CD4-positive, CD25-positive, alpha-beta regulatory T cell (primary cell): Measurements from ENCODE around the gene MAML2. TPM values are rescaled to one million over a fixed set of nuclear protein-coding genes. Genes with fewer than 3 reads are reported as not detected.

Experiments
- ATAC-seq, 2 donors: fragments of 150-1000 bp; cut with Tn5 transposase; one replicate each; pipeline ENCODE4 v1.10.0; 2021; ENCODE audit warnings: low read depth in 2 of 2, moderate number of reproducible peaks in 2 of 2, moderate library complexity in 1 of 2
- DNase-seq, 3 donors: peaks; one replicate each; pipeline versions ENCODE4 v3.0.0 to v3.0.0-alpha.2; 2012 to 2022; ENCODE audit warnings: mixed read lengths in 1 of 3
- H3K27ac ChIP-seq: one replicate; pipeline ENCODE4 v1.7.0; 2013; ENCODE audit warnings: mild to moderate bottlenecking, low read length; ENCODE audit not compliant: insufficient read depth, poor library complexity, severe bottlenecking
- H3K27me3 ChIP-seq: one replicate; pipeline ENCODE4 v1.7.0; 2013; ENCODE audit warnings: low read length; ENCODE audit not compliant: control insufficient read depth, insufficient read depth
- H3K36me3 ChIP-seq: one replicate; pipeline ENCODE4 v1.7.0; 2013; ENCODE audit warnings: mild to moderate bottlenecking, low read length, moderate library complexity; ENCODE audit not compliant: control insufficient read depth, insufficient read depth
- H3K4me1 ChIP-seq: 2 replicates; pipeline ENCODE4 v1.7.0; 2013; ENCODE audit warnings: mild to moderate bottlenecking, low read length; ENCODE audit not compliant: insufficient read depth, control insufficient read depth, poor library complexity, severe bottlenecking
- H3K4me3 ChIP-seq: one replicate; pipeline ENCODE4 v1.7.0; 2013; ENCODE audit warnings: low read depth, mild to moderate bottlenecking, low read length, moderate library complexity
- H3K9me3 ChIP-seq, 2 experiments: 1 replicate in 1 of 2; 2 replicates in 1 of 2; pipeline ENCODE4 v1.7.0; 2013; ENCODE audit warnings: low read length in 2 of 2, mild to moderate bottlenecking in 1 of 2, moderate library complexity in 1 of 2; ENCODE audit not compliant: control insufficient read depth in 2 of 2
- H3K27ac Mint-ChIP-seq, 3 donors: one replicate each; pipeline ENCODE4 v1.8.0; 2020 to 2022; ENCODE audit warnings: mild to moderate bottlenecking in 3 of 3, mixed read lengths in 3 of 3, moderate library complexity in 2 of 3
- H3K27me3 Mint-ChIP-seq: one replicate; pipeline ENCODE4 v1.8.0; 2022; ENCODE audit warnings: mild to moderate bottlenecking, mixed read lengths
- H3K36me3 Mint-ChIP-seq: one replicate; pipeline ENCODE4 v1.8.0; 2020; ENCODE audit warnings: mixed read lengths
- H3K4me1 Mint-ChIP-seq, 4 donors: one replicate each; pipeline ENCODE4 v1.8.0; 2020 to 2022; ENCODE audit warnings: mixed read lengths in 4 of 4, mild to moderate bottlenecking in 1 of 4
- H3K4me3 Mint-ChIP-seq, 4 donors: one replicate each; pipeline ENCODE4 v1.8.0; 2020 to 2022; ENCODE audit warnings: mild to moderate bottlenecking in 4 of 4, mixed read lengths in 4 of 4, moderate library complexity in 3 of 4
- H3K9me3 Mint-ChIP-seq, 7 donors: one replicate each; pipeline ENCODE4 v1.8.0; 2020 to 2022; ENCODE audit warnings: mixed read lengths in 7 of 7, mild to moderate bottlenecking in 3 of 7, moderate library complexity in 2 of 7
- polyA plus RNA-seq, 4 donors: library from polyadenylated mRNA; unstranded; fragments of 300-500 nt; fragmentation: Illumina TruSeq; gene quantifications; one replicate each; pipeline ENCODE4 v1.2.3, GENCODE V29; 2021
- total RNA-seq: library from RNA; stranded (reverse); gene quantifications from one replicate; pipeline ENCODE4 v1.2.3, GENCODE V29; 2022

MAML2 gene
- total and polyA plus RNA-seq, 5 donors from 2014 or later, result 4.1 to 35.6 (median 9.3) TPM

DNA sequence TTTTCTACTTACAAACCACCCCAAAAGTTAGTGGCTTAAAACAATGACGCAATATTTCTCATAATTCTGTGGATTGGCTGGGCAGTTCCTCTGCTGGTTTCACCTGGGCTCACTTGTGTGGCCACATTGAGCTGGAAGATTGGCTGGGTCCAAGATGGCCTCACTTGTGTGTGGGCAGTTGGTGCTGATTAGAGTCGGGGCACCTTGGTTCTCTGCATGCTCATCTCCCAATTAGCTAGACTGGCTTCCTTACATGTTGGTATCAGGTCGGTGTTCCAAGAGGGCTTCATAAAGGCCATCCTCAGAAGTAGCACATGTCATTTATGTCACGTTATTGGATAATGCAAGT, 12.5 kb downstream of the MAML2 start:
- peak overlapping the region in 1 of 4 donors; percentile 16 for H3K4me3 Mint-ChIP-seq
- ATAC-seq (no peak), DNase-seq (no peak)
- H3K9me3 Mint-ChIP-seq, result no peaks in the 10 kb centered on the region
- H3K36me3 Mint-ChIP-seq, result peaks cover 29% of the 10 kb centered on the region
- no peaks in the 10 kb centered on the region for H3K9me3 ChIP-seq
- peak overlapping the region in 2 of 3 donors; percentile 87 to 91 for H3K27ac Mint-ChIP-seq
- H3K4me1 ChIP-seq, result peaks cover 14% of the 10 kb centered on the region
- H3K27me3 ChIP-seq, result no peaks in the 10 kb centered on the region
- H3K36me3 ChIP-seq, result peaks cover 8% of the 10 kb centered on the region
- no peak overlapping the region for H3K4me3 ChIP-seq
- H3K27ac ChIP-seq, result no peak overlapping the region
- no peaks in the 10 kb centered on the region for H3K27me3 Mint-ChIP-seq
- peaks cover 30 to 85% (median 61%) of the 10 kb centered on the region in 4 donors for H3K4me1 Mint-ChIP-seq

DNA sequence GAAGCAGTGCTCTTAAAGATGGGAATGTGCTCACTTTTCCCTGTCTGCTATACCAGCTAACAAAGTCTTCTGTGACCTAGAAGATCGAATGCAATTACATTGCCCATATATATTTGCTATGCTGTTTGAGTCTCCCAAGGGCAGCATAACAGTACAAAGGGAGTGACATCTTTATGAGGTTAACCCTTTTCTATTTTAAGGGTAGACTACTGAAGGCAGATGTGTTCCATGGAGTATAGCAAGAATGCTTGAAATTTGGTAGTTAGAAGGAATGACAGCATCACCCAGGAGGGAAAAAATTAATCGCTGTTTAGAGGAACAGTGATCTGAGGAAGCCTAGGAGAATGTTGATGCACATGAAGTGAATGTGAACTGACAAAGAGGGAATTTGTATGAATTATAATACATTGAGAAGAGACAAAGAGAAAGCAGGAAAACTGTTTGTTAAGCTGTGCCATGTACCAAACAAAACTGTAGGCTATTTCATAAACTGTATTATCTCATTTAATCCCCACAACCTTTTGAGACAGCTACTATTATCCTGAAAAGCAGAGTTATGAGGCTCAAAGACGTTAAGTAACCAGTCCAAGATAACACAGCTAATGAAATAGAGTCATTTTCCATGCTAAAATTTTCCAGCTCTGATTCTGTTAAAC, 13.0 kb downstream of the MAML2 start:
- Histone ChIP-seq H3K4me1 (peaks cover 14% of the 10 kb centered on the region), H3K27me3 (no peaks in the 10 kb centered on the region), H3K27ac (no peak overlapping the region), H3K36me3 (peaks cover 5% of the 10 kb centered on the region), H3K9me3 (no peaks in the 10 kb centered on the region), H3K4me3 (no peak overlapping the region)
- no peak for ATAC-seq
- H3K36me3 Mint-ChIP-seq, result peaks cover 26% of the 10 kb centered on the region
- peaks cover 31 to 87% (median 62%) of the 10 kb centered on the region in 4 donors for H3K4me1 Mint-ChIP-seq
- no peaks in the 10 kb centered on the region for H3K27me3 Mint-ChIP-seq
- DNase-seq, result no peak
- peak overlapping the region in 2 of 3 donors; percentile 61 to 87 for H3K27ac Mint-ChIP-seq
- no peaks in the 10 kb centered on the region for H3K9me3 Mint-ChIP-seq
- H3K4me3 Mint-ChIP-seq, result peak overlapping the region in 1 of 4 donors; percentile 9

GRCh38 chr11:96329419-96329818, 13.6 kb downstream of the MAML2 start:
- no peak overlapping the region for H3K4me3 Mint-ChIP-seq
- no peaks in the 10 kb centered on the region for H3K27me3 Mint-ChIP-seq
- Histone ChIP-seq H3K4me3 (no peak overlapping the region), H3K4me1 (peaks cover 14% of the 10 kb centered on the region), H3K36me3 (peaks cover 5% of the 10 kb centered on the region), H3K27ac (no peak overlapping the region), H3K27me3 (no peaks in the 10 kb centered on the region), H3K9me3 (no peaks in the 10 kb centered on the region)
- peaks cover 36 to 87% (median 62%) of the 10 kb centered on the region in 4 donors for H3K4me1 Mint-ChIP-seq
- H3K9me3 Mint-ChIP-seq, result no peaks in the 10 kb centered on the region
- H3K27ac Mint-ChIP-seq, result peak overlapping the region; percentile 11 to 61 (median 15)
- ATAC-seq (no peak), DNase-seq (peak in 1 of 3 donors; percentile 23)
- H3K36me3 Mint-ChIP-seq, result peaks cover 21% of the 10 kb centered on the region

DNA sequence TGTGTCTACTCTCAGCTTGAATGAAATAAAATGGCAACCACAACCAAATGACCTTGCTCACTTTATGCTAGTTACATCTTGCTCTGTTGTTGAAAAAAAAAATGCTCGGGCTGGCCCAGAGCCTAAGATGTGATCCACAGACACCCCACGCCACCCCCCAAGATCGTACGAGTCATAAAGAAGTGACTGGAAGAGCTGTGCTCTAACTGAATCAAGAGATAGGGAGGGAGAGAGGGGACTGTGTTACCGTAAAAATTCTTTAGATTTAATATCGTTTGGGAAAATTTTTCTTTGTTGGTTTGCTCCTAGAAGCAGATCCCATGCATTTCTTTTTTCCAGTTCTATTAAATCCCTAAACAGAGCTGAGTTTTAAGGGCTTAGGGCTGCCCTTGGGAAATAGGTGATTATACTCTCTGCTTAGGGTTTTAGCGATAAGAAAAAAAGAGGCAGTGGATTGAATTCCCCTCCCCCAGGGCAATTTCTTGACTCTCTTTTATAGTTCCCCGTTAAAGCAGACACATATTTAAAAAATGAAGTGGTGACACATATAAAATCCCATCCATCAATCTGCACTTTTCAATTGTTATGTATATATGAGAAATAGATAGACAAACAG, 14.5 kb downstream of the MAML2 start:
- H3K4me3 Mint-ChIP-seq, result no peak overlapping the region
- peaks cover 23% of the 10 kb centered on the region for H3K36me3 Mint-ChIP-seq
- no peak overlapping the region for H3K4me3 ChIP-seq
- H3K4me1 ChIP-seq, result peaks cover 14% of the 10 kb centered on the region
- no peak overlapping the region for H3K27ac ChIP-seq
- peak overlapping the region in 1 of 3 donors; percentile 43 for H3K27ac Mint-ChIP-seq
- no peaks in the 10 kb centered on the region for H3K9me3 Mint-ChIP-seq
- H3K36me3 ChIP-seq, result peaks cover 9% of the 10 kb centered on the region
- ATAC-seq (no peak), DNase-seq (no peak)
- H3K4me1 Mint-ChIP-seq, result peaks cover 41 to 88% (median 63%) of the 10 kb centered on the region in 4 donors
- no peaks in the 10 kb centered on the region for H3K9me3 ChIP-seq
- no peaks in the 10 kb centered on the region for H3K27me3 Mint-ChIP-seq
- no peaks in the 10 kb centered on the region for H3K27me3 ChIP-seq

- no peak overlapping the region for H3K27ac Mint-ChIP-seq
- peaks cover 30% of the 10 kb centered on the region for H3K36me3 Mint-ChIP-seq
- H3K4me1 ChIP-seq, result peaks cover 8% of the 10 kb centered on the region
- H3K4me3 ChIP-seq, result no peak overlapping the region
- DNase-seq (no peak), ATAC-seq (no peak)
- H3K9me3 Mint-ChIP-seq, result no peaks in the 10 kb centered on the region
- no peaks in the 10 kb centered on the region for H3K27me3 ChIP-seq
- peaks cover 38 to 86% (median 58%) of the 10 kb centered on the region in 4 donors for H3K4me1 Mint-ChIP-seq
- peaks cover 8% of the 10 kb centered on the region for H3K36me3 ChIP-seq
- no peaks in the 10 kb centered on the region for H3K27me3 Mint-ChIP-seq
- no peak overlapping the region for H3K27ac ChIP-seq
- no peak overlapping the region for H3K4me3 Mint-ChIP-seq
- H3K9me3 ChIP-seq, result no peaks in the 10 kb centered on the region
Observed at GRCh38 chr11:96326959-96327358, 16.0 kb downstream of the MAML2 start.

DNA sequence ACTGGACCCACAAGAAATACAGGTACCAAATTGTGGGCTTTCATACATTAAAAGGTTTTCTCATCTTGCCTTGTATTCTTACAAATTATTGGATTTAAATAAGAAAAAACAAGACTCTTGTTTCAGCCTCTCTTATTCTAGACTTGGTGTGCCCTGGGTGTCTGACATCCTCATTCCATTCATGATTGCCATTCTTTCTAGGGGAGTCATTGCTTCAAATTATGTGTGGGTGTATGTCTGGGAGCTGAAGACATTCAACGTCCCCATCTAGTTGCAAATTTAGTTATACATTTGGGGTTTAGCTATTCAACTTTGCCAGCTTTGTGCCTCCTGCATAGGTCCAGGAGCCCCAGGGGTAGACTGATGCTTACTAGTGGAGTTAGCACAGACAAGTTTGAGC, 18.1 kb downstream of the MAML2 start:
- H3K4me3 Mint-ChIP-seq, result no peak overlapping the region
- peaks cover 42 to 91% (median 67%) of the 10 kb centered on the region in 4 donors for H3K4me1 Mint-ChIP-seq
- DNase-seq (no peak), ATAC-seq (no peak)
- Histone ChIP-seq H3K27me3 (no peaks in the 10 kb centered on the region), H3K27ac (no peak overlapping the region), H3K4me1 (peaks cover under 1% of the 10 kb centered on the region), H3K4me3 (no peak overlapping the region), H3K9me3 (no peaks in the 10 kb centered on the region), H3K36me3 (peaks cover 5% of the 10 kb centered on the region)
- H3K27ac Mint-ChIP-seq, result peak overlapping the region in 2 of 3 donors; percentile 2 to 21
- H3K36me3 Mint-ChIP-seq, result peaks cover 37% of the 10 kb centered on the region
- H3K27me3 Mint-ChIP-seq, result no peaks in the 10 kb centered on the region
- H3K9me3 Mint-ChIP-seq, result no peaks in the 10 kb centered on the region

- Histone ChIP-seq H3K4me3 (no peak overlapping the region), H3K27me3 (no peaks in the 10 kb centered on the region), H3K36me3 (peaks cover 5% of the 10 kb centered on the region), H3K27ac (no peak overlapping the region), H3K4me1 (peaks cover 2% of the 10 kb centered on the region), H3K9me3 (no peaks in the 10 kb centered on the region)
- ATAC-seq, result no peak
- Mint-ChIP-seq H3K27me3 (no peaks in the 10 kb centered on the region), H3K27ac (peak overlapping the region in 1 of 3 donors; percentile 2), H3K36me3 (peaks cover 37% of the 10 kb centered on the region), H3K4me3 (no peak overlapping the region), H3K4me1 (peaks cover 33 to 91% (median 65%) of the 10 kb centered on the region in 4 donors), H3K9me3 (no peaks in the 10 kb centered on the region)
- no peak for DNase-seq
Observed at GRCh38 chr11:96323642-96323985, 19.4 kb downstream of the MAML2 start.
